ENCODE measurements around the gene SNCAIP.

SNCAIP gene

DNA sequence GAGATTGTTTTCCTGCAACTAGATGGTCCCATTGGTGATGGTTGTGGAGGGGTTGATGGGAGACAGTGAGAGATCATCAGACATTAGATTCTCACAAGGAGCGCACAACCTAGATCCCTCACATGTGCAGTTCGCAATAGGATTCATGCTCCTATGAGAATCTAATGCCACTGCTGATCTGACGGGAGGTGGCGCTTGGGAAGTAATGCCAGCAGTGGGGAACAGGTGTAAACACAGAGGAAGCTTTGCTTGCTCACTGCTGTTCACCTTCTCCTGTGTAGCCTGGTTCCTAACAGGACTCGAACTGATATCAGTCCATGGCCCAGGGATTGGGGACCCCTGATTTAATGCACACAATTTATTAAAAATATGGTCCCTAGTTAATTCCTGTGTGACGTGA lies 18.8 kb downstream of the SNCAIP start:
- no peak overlapping the region for H2BK12ac ChIP-seq (ENCODE audit: low read length)
- H2BK120ac ChIP-seq (ENCODE audit: low read depth, low read length), result no peak overlapping the region
- no peak overlapping the region for H3K4me2 ChIP-seq (ENCODE audit: insufficient read depth, low read length, poor library complexity, severe bottlenecking)
- peaks cover 6 to 7% of the 10 kb centered on the region in 2 donors for H3K4me1 ChIP-seq (ENCODE audit: control insufficient read depth in 2 of 2, insufficient read depth in 1 of 2, low read depth in 1 of 2, low read length in 2 of 2)
- H3K9ac ChIP-seq (ENCODE audit: low read depth, low read length, poor library complexity), result no peak overlapping the region
- H3K4ac ChIP-seq (ENCODE audit: low read length), result no peak overlapping the region
- H3K9me3 ChIP-seq (replicated peaks in 1 of 2; ENCODE audit: control insufficient read depth in 2 of 2, insufficient read depth in 1 of 2, low read depth in 1 of 2, low read length in 2 of 2), result no peaks in the 10 kb centered on the region
- no peak overlapping the region for H4K91ac ChIP-seq (ENCODE audit: low read depth, low read length, poor library complexity)
- no peaks in the 10 kb centered on the region for H3K79me1 ChIP-seq (ENCODE audit: low read depth, low read length)
- no peak overlapping the region for H4K8ac ChIP-seq (ENCODE audit: low read depth, low read length)
- H3K4me3 ChIP-seq (ENCODE audit: low read length in 2 of 2), result no peak overlapping the region
- H2BK5ac ChIP-seq (ENCODE audit: low read length), result no peak overlapping the region
- no peak overlapping the region for H3K18ac ChIP-seq (ENCODE audit: low read length)
- no peaks in the 10 kb centered on the region for H3K27me3 ChIP-seq (ENCODE audit: control insufficient read depth in 3 of 3, insufficient read depth in 3 of 3, low read depth in 1 of 3, low read length in 3 of 3)
- no peak for DNase-seq (ENCODE audit: low spot score)
- no peak overlapping the region for H2AK5ac ChIP-seq (ENCODE audit: low read depth, low read length)
- H3K36me3 ChIP-seq (replicated peaks in 1 of 2; ENCODE audit: control insufficient read depth in 2 of 2, insufficient read depth in 2 of 2, low read length in 2 of 2), result no peaks in the 10 kb centered on the region
- no peak overlapping the region for H3K14ac ChIP-seq (ENCODE audit: low read length)
- no CpG with 5 or more reads among the region's 6 CpGs for WGBS, 2 donors (ENCODE audit: extremely low coverage in 2 of 2, insufficient read length in 2 of 2, insufficient replicate concordance in 1 of 2)
- no peak overlapping the region for H3K23ac ChIP-seq (ENCODE audit: low read depth, low read length, poor library complexity)
- no peak overlapping the region for H2AFZ ChIP-seq (ENCODE audit: low read length)
- H2BK15ac ChIP-seq (ENCODE audit: low read length), result no peak overlapping the region
- no peak overlapping the region for H3K27ac ChIP-seq (replicated peaks; ENCODE audit: low read length)

DNA sequence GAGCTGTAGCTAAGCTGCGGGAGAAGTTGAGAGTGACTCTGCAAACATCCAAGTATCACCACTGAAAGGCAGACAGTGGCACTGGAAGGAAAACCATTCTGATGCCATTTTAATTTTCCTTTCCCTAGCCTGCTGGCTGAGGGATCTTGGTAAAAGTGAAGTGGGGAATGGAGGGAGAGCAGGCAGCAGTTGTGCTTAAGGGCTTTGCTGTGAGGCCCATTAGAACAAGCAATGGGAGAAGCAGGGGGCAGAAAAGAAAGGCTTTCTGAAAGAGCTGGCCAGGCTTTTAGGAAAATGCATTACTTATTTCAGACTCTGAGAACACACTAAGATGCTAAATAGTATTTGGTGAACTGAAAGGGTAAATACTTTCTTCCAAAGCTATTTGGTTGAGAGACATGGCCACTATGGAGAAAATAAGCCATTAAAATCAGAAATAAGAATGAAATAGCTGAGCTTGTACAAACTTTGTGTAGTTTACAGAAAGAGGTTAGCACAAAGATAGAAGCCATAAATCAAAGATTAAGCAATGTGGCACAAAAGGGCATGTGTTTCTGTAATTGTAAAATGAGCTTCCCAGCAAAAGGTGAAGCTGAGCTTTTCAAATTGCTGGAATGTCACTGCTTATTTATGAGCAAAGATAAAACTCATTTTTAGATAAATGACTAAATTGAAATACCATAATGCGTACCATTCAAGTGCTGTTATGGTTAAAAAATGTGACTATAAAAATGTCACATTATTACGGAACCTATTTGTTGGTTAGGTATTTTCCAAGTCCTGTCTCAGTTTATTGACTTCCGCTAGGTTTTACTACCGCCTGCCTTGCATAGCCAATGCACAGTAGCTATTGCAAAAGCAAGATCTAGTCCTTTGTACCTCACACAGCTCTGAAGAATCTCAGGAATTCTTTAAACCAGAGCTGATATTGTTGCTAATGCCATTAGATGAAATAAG lies 20.8 kb downstream of the SNCAIP start:
- H4K8ac ChIP-seq (ENCODE audit: low read depth, low read length), result no peak overlapping the region
- peaks cover 6 to 7% of the 10 kb centered on the region in 2 donors for H3K4me1 ChIP-seq (ENCODE audit: control insufficient read depth in 2 of 2, insufficient read depth in 1 of 2, low read depth in 1 of 2, low read length in 2 of 2)
- peak overlapping the region; percentile 49 for H3K27ac ChIP-seq (replicated peaks; ENCODE audit: low read length)
- H3K79me1 ChIP-seq (ENCODE audit: low read depth, low read length), result no peaks in the 10 kb centered on the region
- WGBS, 2 donors (ENCODE audit: extremely low coverage in 2 of 2, insufficient read length in 2 of 2, insufficient replicate concordance in 1 of 2), result no CpG with 5 or more reads among the region's 5 CpGs
- H2AK5ac ChIP-seq (ENCODE audit: low read depth, low read length), result no peak overlapping the region
- no peak overlapping the region for H2BK15ac ChIP-seq (ENCODE audit: low read length)
- H3K23ac ChIP-seq (ENCODE audit: low read depth, low read length, poor library complexity), result no peak overlapping the region
- H2BK5ac ChIP-seq (ENCODE audit: low read length), result no peak overlapping the region
- DNase-seq (ENCODE audit: low spot score), result no peak
- no peak overlapping the region for H2BK12ac ChIP-seq (ENCODE audit: low read length)
- H3K18ac ChIP-seq (ENCODE audit: low read length), result no peak overlapping the region
- no peak overlapping the region for H2BK120ac ChIP-seq (ENCODE audit: low read depth, low read length)
- H3K4me2 ChIP-seq (ENCODE audit: insufficient read depth, low read length, poor library complexity, severe bottlenecking), result no peak overlapping the region
- no peaks in the 10 kb centered on the region for H3K27me3 ChIP-seq (ENCODE audit: control insufficient read depth in 3 of 3, insufficient read depth in 3 of 3, low read depth in 1 of 3, low read length in 3 of 3)
- H3K4me3 ChIP-seq (ENCODE audit: low read length in 2 of 2), result no peak overlapping the region
- H3K9ac ChIP-seq (ENCODE audit: low read depth, low read length, poor library complexity), result no peak overlapping the region
- no peak overlapping the region for H2AFZ ChIP-seq (ENCODE audit: low read length)
- H3K14ac ChIP-seq (ENCODE audit: low read length), result no peak overlapping the region
- no peak overlapping the region for H4K91ac ChIP-seq (ENCODE audit: low read depth, low read length, poor library complexity)
- H3K36me3 ChIP-seq (replicated peaks in 1 of 2; ENCODE audit: control insufficient read depth in 2 of 2, insufficient read depth in 2 of 2, low read length in 2 of 2), result no peaks in the 10 kb centered on the region
- no peaks in the 10 kb centered on the region for H3K9me3 ChIP-seq (replicated peaks in 1 of 2; ENCODE audit: control insufficient read depth in 2 of 2, insufficient read depth in 1 of 2, low read depth in 1 of 2, low read length in 2 of 2)
- no peak overlapping the region for H3K4ac ChIP-seq (ENCODE audit: low read length)

DNA sequence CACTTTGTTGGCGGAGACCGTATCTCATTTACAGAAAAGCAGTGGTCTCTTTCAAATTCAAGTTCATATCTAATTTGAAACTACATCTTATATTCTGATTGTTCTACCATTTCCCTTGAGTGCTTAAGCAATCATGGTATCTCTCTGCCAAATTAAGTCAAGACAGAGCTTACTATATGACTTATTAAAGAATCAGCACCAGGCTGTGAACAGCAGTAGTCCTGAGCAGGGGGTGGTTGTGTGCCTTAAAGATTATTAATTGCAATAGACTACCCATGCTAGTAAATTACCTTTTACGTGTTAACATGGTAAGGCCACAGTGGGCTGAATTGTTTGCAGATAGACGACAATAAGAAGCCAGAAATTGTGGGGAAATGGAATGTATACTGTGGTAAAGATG lies 21.5 kb downstream of the SNCAIP start:
- no peak for DNase-seq (ENCODE audit: low spot score)
- H2BK15ac ChIP-seq (ENCODE audit: low read length), result no peak overlapping the region
- H3K18ac ChIP-seq (ENCODE audit: low read length), result no peak overlapping the region
- no peak overlapping the region for H2BK120ac ChIP-seq (ENCODE audit: low read depth, low read length)
- H3K79me1 ChIP-seq (ENCODE audit: low read depth, low read length), result no peaks in the 10 kb centered on the region
- H2AK5ac ChIP-seq (ENCODE audit: low read depth, low read length), result no peak overlapping the region
- H2BK12ac ChIP-seq (ENCODE audit: low read length), result no peak overlapping the region
- no peak overlapping the region for H3K9ac ChIP-seq (ENCODE audit: low read depth, low read length, poor library complexity)
- H3K4ac ChIP-seq (ENCODE audit: low read length), result no peak overlapping the region
- H3K36me3 ChIP-seq (replicated peaks in 1 of 2; ENCODE audit: control insufficient read depth in 2 of 2, insufficient read depth in 2 of 2, low read length in 2 of 2), result no peaks in the 10 kb centered on the region
- H2BK5ac ChIP-seq (ENCODE audit: low read length), result no peak overlapping the region
- H3K4me3 ChIP-seq (ENCODE audit: low read length in 2 of 2), result no peak overlapping the region
- no peak overlapping the region for H3K4me2 ChIP-seq (ENCODE audit: insufficient read depth, low read length, poor library complexity, severe bottlenecking)
- H3K9me3 ChIP-seq (replicated peaks in 1 of 2; ENCODE audit: control insufficient read depth in 2 of 2, insufficient read depth in 1 of 2, low read depth in 1 of 2, low read length in 2 of 2), result no peaks in the 10 kb centered on the region
- H3K27ac ChIP-seq (replicated peaks; ENCODE audit: low read length), result no peak overlapping the region
- H3K23ac ChIP-seq (ENCODE audit: low read depth, low read length, poor library complexity), result no peak overlapping the region
- no CpG with 5 or more reads among the region's 4 CpGs for WGBS, 2 donors (ENCODE audit: extremely low coverage in 2 of 2, insufficient read length in 2 of 2, insufficient replicate concordance in 1 of 2)
- no peak overlapping the region for H4K8ac ChIP-seq (ENCODE audit: low read depth, low read length)
- no peak overlapping the region for H2AFZ ChIP-seq (ENCODE audit: low read length)
- H3K14ac ChIP-seq (ENCODE audit: low read length), result no peak overlapping the region
- no peaks in the 10 kb centered on the region for H3K27me3 ChIP-seq (ENCODE audit: control insufficient read depth in 3 of 3, insufficient read depth in 3 of 3, low read depth in 1 of 3, low read length in 3 of 3)
- peaks cover 6 to 7% of the 10 kb centered on the region in 2 donors for H3K4me1 ChIP-seq (ENCODE audit: control insufficient read depth in 2 of 2, insufficient read depth in 1 of 2, low read depth in 1 of 2, low read length in 2 of 2)
- H4K91ac ChIP-seq (ENCODE audit: low read depth, low read length, poor library complexity), result no peak overlapping the region

GRCh38 chr5:122339591-122339990 lies 27.6 kb downstream of the SNCAIP start:
- H3K27me3 ChIP-seq (ENCODE audit: control insufficient read depth in 3 of 3, insufficient read depth in 3 of 3, low read depth in 1 of 3, low read length in 3 of 3), result no peaks in the 10 kb centered on the region
- H3K23ac ChIP-seq (ENCODE audit: low read depth, low read length, poor library complexity), result no peak overlapping the region
- no peak overlapping the region for H4K91ac ChIP-seq (ENCODE audit: low read depth, low read length, poor library complexity)
- H2BK15ac ChIP-seq (ENCODE audit: low read length), result no peak overlapping the region
- no peak overlapping the region for H3K4ac ChIP-seq (ENCODE audit: low read length)
- no peak overlapping the region for H3K4me3 ChIP-seq (ENCODE audit: low read length in 2 of 2)
- no peak overlapping the region for H3K4me2 ChIP-seq (ENCODE audit: insufficient read depth, low read length, poor library complexity, severe bottlenecking)
- no peak overlapping the region for H3K27ac ChIP-seq (replicated peaks; ENCODE audit: low read length)
- WGBS, 2 donors (ENCODE audit: extremely low coverage in 2 of 2, insufficient read length in 2 of 2, insufficient replicate concordance in 1 of 2), result no CpG with 5 or more reads among the region's 5 CpGs
- no peaks in the 10 kb centered on the region for H3K4me1 ChIP-seq (ENCODE audit: control insufficient read depth in 2 of 2, insufficient read depth in 1 of 2, low read depth in 1 of 2, low read length in 2 of 2)
- H2AK5ac ChIP-seq (ENCODE audit: low read depth, low read length), result no peak overlapping the region
- no peak overlapping the region for H2BK5ac ChIP-seq (ENCODE audit: low read length)
- no peak overlapping the region for H3K9ac ChIP-seq (ENCODE audit: low read depth, low read length, poor library complexity)
- H2BK12ac ChIP-seq (ENCODE audit: low read length), result no peak overlapping the region
- H3K79me1 ChIP-seq (ENCODE audit: low read depth, low read length), result no peaks in the 10 kb centered on the region
- no peak overlapping the region for H3K18ac ChIP-seq (ENCODE audit: low read length)
- no peaks in the 10 kb centered on the region for H3K36me3 ChIP-seq (replicated peaks in 1 of 2; ENCODE audit: control insufficient read depth in 2 of 2, insufficient read depth in 2 of 2, low read length in 2 of 2)
- H2AFZ ChIP-seq (ENCODE audit: low read length), result no peak overlapping the region
- no peak overlapping the region for H3K14ac ChIP-seq (ENCODE audit: low read length)
- no peak for DNase-seq (ENCODE audit: low spot score)
- no peak overlapping the region for H4K8ac ChIP-seq (ENCODE audit: low read depth, low read length)
- H3K9me3 ChIP-seq (replicated peaks in 1 of 2; ENCODE audit: control insufficient read depth in 2 of 2, insufficient read depth in 1 of 2, low read depth in 1 of 2, low read length in 2 of 2), result no peaks in the 10 kb centered on the region
- H2BK120ac ChIP-seq (ENCODE audit: low read depth, low read length), result no peak overlapping the region
